Stimulated activated CD8-positive, alpha-beta memory T cell treated with anti-CD3 and anti-CD28 coated beads, Interleukin-4, amount 100 ng/mL, for 1 hour (primary cell): Measurements from ENCODE around the gene SERPINB11.
"Not testable (repeated sequence)": the region's sequence is repeated elsewhere in the genome, so short reads cannot be mapped to it uniquely, and the experiment has no call there.

Source experiments
- DNase-seq, 2 donors: peaks; one replicate each; pipeline ENCODE4 v3.0.0-alpha.2; 2020; ENCODE audit warnings: low read depth in 2 of 2, low spot score in 1 of 2

The SERPINB11 gene

DNA sequence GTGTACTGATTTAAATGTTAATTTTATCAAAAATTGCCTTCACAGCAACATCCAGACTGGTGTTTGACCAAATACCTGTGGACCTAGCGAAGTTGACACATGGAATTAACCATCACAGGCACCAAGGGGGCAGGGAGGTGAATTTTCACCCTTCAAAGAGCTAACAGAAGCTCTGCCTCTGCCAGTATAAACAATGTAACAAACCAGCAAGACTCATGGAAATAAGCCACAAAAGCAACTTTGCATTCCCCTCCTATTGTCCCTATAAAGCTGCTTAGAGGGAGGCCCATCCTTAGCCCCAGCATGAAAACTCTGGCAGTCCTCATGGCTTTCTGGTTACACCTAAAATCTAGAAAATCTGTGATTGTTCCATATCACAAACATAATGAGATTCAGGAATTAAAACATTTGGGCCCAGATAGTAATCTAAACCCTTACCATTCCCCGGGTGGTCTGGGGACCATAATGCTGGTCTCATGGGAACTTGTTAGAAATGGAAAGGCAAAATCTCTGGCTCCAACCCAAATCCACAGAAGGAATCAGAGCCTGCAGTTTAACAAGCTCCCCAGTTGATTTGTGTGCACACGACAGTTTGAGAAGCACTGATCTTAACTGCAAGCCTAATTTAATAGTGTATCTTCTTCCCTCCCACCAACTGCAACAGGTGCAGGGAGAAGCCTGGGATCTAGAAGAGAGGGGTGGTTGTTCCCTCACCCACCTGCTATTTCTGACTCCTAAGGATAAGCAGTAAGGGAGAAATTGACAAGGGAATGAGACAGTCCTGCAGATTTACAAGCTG lies 23.1 kb downstream of the SERPINB11 start:
- no peak for DNase-seq

DNA sequence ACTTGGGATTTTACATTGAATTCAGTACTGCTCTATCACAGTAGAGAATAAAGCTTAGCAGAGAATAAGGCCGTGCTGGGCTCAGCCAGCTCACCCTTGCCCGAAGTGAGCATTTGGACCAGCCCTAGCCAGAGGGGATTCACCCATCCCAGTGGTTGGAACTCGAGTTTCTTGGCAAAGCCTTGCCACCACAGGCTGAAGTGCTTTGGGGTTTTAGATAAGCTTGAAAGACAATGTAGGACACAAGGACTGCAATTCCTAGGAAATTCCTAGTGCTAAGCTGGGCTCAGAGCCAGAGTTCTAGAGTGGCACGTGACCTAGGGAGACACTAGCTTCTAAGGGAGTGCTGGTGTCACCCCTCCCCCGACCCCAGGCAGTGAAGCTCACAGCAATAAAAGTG lies 28.0 kb downstream of the SERPINB11 start:
- no peak for DNase-seq

GRCh38 chr18:63731215-63731614 lies 28.5 kb downstream of the SERPINB11 start:
- DNase-seq: no peak

GRCh38 chr18:63736876-63737275 lies 34.1 kb downstream of the SERPINB11 start:
- DNase-seq: no peak

GRCh38 chr18:63741769-63742168 lies 39.0 kb downstream of the SERPINB11 start:
- no peak for DNase-seq

DNA sequence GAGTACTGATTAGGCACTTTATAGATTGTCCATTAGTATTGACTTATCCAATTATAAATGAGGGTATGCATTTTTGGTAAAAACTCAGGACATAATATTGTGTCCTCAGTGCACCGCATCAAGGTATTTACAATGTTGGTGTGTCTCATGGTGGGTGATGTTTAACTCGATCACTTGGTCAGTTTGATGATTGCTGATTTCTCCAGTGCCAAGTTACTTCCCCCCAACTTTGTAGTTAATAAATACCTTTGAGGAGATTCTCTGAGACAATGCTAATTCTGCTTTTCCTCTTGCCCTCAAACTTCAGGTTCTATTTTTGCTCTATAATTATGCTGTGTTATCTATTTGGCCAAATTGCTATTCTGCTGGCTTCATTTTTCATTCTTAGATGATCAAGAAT lies 44.2 kb downstream of the SERPINB11 start:
- no peak for DNase-seq

DNA sequence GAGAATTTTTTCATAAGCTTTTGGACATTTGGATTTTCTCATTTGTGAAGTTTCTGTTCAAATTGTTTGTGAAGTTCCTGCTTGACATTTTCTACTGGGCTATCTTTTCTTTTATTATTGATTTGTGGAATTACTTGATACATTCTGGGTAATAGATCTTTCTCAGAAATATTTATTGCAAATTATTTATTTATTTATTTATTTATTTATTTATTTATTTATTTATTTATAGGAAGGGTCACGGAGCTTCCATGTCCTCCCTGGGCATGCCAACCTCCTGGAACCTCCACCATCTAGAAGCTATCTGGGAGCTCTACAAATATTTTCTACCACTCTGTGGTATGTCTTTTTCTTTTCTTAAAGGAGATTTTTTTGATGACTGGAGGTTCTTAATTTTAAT lies 46.7 kb downstream of the SERPINB11 start:
- no peak for DNase-seq

GRCh38 chr18:63752636-63753035 lies 49.9 kb downstream of the SERPINB11 start:
- no peak for DNase-seq

GRCh38 chr18:63753676-63754075 lies 50.9 kb downstream of the SERPINB11 start:
- no peak for DNase-seq

GRCh38 chr18:63757541-63757940 lies 54.8 kb downstream of the SERPINB11 start:
- no peak for DNase-seq

- no peak for DNase-seq
Measured at GRCh38 chr18:63758615-63759240, 56.0 kb downstream of the SERPINB11 start.

GRCh38 chr18:63759786-63760185 lies 57.0 kb downstream of the SERPINB11 start:
- not testable (repeated sequence) for DNase-seq

DNA sequence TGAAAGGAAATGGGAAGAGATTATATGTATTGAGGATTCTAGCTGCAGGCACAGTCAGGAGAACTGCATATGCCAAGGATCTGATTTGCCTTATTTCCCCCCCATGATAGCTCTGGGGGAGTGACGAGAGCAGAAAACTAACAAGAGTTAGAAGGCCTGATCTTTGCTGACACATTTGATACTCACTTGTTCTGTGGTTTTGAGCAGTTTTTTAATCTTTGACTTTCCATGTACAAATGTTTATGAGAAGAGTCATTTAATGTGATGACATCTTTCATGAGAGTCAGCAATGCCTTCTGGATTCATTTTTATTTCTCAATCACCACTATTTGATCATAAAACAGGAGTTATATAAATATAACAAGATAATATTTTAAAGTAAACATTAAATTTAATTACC lies 59.8 kb downstream of the SERPINB11 start:
- DNase-seq: no peak

GRCh38 chr18:63763831-63764600 lies 61.3 kb downstream of the SERPINB11 start:
- no peak for DNase-seq

- DNase-seq: no peak
Measured at GRCh38 chr18:63765837-63766236, 63.1 kb downstream of the SERPINB11 start.
